ENCODE results near the gene TDRD6. TPM values are rescaled to one million over a fixed set of nuclear protein-coding genes. Genes with fewer than 3 reads are reported as not detected.

The TDRD6 gene
- total RNA-seq, 1 donor from 2014 or later = 1.0 TPM

GRCh38 chr6:46674410-46674809, 13.3 kb upstream of the TDRD6 start:
- H3K4me1 ChIP-seq = no peaks in the 10 kb centered on the region
- DNase-seq (no peak), ATAC-seq (no peak)
- H3K36me3 ChIP-seq = peaks cover 20% of the 10 kb centered on the region
- intact Hi-C loops (cut with DNase I) = no loop called here
- no peaks in the 10 kb centered on the region for H3K27me3 ChIP-seq
- TF ChIP-seq, protein P1, sequence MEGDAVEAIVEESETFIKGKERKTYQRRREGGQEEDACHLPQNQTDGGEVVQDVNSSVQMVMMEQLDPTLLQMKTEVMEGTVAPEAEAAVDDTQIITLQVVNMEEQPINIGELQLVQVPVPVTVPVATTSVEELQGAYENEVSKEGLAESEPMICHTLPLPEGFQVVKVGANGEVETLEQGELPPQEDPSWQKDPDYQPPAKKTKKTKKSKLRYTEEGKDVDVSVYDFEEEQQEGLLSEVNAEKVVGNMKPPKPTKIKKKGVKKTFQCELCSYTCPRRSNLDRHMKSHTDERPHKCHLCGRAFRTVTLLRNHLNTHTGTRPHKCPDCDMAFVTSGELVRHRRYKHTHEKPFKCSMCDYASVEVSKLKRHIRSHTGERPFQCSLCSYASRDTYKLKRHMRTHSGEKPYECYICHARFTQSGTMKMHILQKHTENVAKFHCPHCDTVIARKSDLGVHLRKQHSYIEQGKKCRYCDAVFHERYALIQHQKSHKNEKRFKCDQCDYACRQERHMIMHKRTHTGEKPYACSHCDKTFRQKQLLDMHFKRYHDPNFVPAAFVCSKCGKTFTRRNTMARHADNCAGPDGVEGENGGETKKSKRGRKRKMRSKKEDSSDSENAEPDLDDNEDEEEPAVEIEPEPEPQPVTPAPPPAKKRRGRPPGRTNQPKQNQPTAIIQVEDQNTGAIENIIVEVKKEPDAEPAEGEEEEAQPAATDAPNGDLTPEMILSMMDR (IDR thresholded peaks at IDR 0.05) = no peak
- H3K9me3 ChIP-seq = no peaks in the 10 kb centered on the region
- no peak overlapping the region for H3K27ac ChIP-seq
- H3K4me3 ChIP-seq = no peak overlapping the region

- Histone ChIP-seq H3K27me3 (no peaks in the 10 kb centered on the region), H3K4me3 (no peak overlapping the region), H3K4me1 (no peaks in the 10 kb centered on the region), H3K36me3 (peaks cover 13% of the 10 kb centered on the region), H3K27ac (no peak overlapping the region), H3K9me3 (no peaks in the 10 kb centered on the region)
- ATAC-seq (no peak), DNase-seq (no peak)
- TF ChIP-seq, protein P1 (IDR thresholded peaks at IDR 0.05) = no peak
- intact Hi-C loops (cut with DNase I) = no loop called here
Measured at GRCh38 chr6:46676604-46677313, 10.9 kb upstream of the TDRD6 start.

DNA sequence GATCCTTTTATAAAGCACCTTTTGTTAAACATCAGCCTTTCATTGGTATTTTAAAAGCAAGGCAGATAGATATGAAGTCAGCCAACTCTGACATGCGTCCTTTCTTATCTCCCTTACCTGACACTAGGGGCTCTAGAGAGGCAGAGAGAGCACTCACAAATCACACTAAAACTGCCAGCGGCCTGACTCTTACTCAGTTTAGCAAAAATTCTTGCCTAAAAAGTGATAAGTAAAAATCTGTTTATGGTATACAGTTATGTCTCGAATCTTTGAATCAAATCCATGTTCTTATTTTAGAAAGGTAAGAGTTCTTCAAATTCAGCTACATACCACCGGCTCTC, 10.4 kb upstream of the TDRD6 start:
- no peaks in the 10 kb centered on the region for H3K27me3 ChIP-seq
- DNase-seq (no peak), ATAC-seq (no peak)
- H3K4me3 ChIP-seq = no peak overlapping the region
- no peaks in the 10 kb centered on the region for H3K4me1 ChIP-seq
- TF ChIP-seq, protein P1 (IDR thresholded peaks at IDR 0.05) = no peak
- H3K9me3 ChIP-seq = no peaks in the 10 kb centered on the region
- no peak overlapping the region for H3K27ac ChIP-seq
- H3K36me3 ChIP-seq = peaks cover 13% of the 10 kb centered on the region
- intact Hi-C loops (cut with DNase I) = no loop called here

DNA sequence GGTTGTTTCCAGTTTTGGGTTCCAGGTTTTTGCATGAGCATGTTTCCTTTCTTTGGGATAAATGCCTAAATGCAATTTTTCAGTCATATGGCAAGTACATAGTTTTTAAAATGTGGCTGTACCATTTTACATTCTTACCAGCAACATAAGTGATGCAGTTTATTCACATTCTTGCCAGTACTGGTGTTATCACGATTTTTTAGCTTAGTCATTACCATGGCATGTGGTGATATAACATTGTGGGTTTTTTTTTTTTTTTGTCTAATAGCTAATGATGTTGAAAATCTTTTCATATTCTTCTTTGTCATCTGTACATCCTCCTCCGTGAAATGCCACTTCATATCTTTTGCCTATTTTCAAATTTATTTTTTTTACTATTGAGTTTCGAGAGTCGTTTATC, 2.9 kb upstream of the TDRD6 start:
- intact Hi-C loops (cut with DNase I) = no loop called here

GRCh38 chr6:46688117-46688965, 656 bp downstream of the TDRD6 start:
- Histone ChIP-seq H3K36me3 (no peaks in the 10 kb centered on the region), H3K4me3 (no peak overlapping the region), H3K27ac (no peak overlapping the region), H3K9me3 (no peaks in the 10 kb centered on the region), H3K27me3 (no peaks in the 10 kb centered on the region), H3K4me1 (no peaks in the 10 kb centered on the region)
- intact Hi-C loops (cut with DNase I) = no loop called here
- ATAC-seq = no peak
- TF ChIP-seq, protein P1 (IDR thresholded peaks at IDR 0.05) = no peak
- peak; percentile 55 for DNase-seq

More for the DNA sequence above, 2.9 kb upstream of the TDRD6 start:
- Histone ChIP-seq H3K9me3 (no peaks in the 10 kb centered on the region), H3K27ac (no peak overlapping the region), H3K4me3 (no peak overlapping the region), H3K36me3 (no peaks in the 10 kb centered on the region), H3K4me1 (no peaks in the 10 kb centered on the region), H3K27me3 (no peaks in the 10 kb centered on the region)
- TF ChIP-seq, protein P1 (IDR thresholded peaks at IDR 0.05) = no peak
- DNase-seq (no peak), ATAC-seq (no peak)
